ENCODE data around the gene ZNF12. TPM values are rescaled to one million over a fixed set of nuclear protein-coding genes. Genes with fewer than 3 reads are reported as not detected.

Gene ZNF12
- polyA plus RNA-seq, 1 of the 3 experiments (the other 2 are of a cell fraction): 9.5 TPM

DNA sequence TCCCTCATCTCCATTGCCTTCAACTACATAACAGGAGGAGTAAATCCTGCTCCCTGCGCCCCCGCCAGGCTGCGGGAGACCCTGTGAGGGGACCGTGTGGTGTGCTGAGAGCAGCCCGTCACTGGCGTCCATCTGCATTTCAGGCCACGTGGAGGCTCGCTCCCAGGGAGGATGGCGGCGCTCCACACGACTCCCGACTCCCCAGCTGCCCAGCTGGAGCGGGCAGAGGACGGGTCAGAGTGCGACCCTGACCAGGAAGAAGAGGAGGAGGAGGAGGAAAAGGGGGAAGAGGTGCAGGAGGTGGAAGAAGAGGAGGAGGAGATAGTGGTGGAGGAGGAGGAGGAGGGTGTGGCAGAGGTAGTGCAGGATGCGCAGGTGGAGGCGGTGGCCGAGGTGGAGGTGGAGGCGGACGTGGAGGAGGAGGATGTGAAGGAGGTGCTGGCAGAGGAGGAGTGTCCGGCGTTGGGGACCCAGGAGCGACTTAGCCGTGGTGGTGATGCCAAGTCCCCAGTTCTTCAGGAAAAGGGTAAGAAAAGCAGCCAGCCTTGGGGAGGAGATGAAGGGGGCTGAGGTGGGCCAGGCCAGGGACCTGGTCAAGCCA is 64.4 kb downstream of the ZNF12 start (continued):
- TF ChIP-seq RFX5 (IDR thresholded peaks at IDR 0.05; ENCODE audit: low read length): no peak

DNA sequence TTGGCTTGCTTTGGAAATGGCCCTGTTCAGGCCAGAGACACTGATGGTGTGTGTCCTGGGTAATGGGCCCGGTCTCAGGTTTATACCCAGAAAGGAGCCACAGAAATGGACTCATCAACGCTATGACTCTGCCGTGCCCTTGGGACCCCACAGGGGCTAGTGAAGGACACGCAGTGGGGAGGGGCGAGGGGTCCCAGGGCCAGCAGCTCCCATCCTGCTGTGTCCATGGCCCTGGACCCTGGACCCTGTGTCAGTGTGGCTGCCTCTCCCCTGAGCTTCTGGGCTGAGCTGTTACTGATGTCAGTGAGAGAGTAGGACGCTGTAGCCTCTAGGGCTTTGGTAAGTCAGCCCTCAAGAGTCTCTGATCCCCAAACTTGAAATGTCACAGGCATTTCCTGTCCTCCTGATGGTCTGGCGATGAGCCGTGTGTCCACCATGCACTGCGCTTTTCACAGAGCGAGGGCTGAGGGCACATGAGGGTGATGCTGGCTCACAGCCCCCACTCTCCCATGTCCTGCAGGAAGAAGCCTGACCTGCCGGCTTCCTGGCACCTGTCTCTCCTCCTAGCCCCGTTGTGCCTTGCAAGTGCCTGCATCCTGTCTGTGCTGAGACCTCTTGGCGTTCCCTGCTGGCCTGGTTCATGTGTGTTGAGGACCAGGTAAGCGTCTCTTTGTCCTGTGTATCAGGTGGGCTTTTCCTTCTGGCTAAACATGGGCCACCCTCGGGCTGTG is 65.3 kb downstream of the ZNF12 start:
- no peaks in the 10 kb centered on the region for H3K9me2 ChIP-seq
- no peaks in the 10 kb centered on the region for H3K9me3 ChIP-seq
- peaks cover 60% of the 10 kb centered on the region for H3K79me2 ChIP-seq (ENCODE audit: insufficient read depth)
- no peaks in the 10 kb centered on the region for H3K27me3 ChIP-seq (ENCODE audit: insufficient read depth)
- ChIA-PET POLR2A (interaction anchor here (1.8 kb wide), 1 partner anchor 17 kb away, joined by 6 read pairs; no protein-coding TSS in a partner anchor), CTCF (interaction anchor here (0.9 kb wide), 1 partner anchor 16 kb away, joined by 3 read pairs; no protein-coding TSS in a partner anchor)
- no peak overlapping the region for H3K9ac ChIP-seq
- H3K36me3 ChIP-seq (replicated peaks in 1 of 2; ENCODE audit: control insufficient read depth in 1 of 2, insufficient read depth in 2 of 2, low read length in 1 of 2): peaks cover 40 to 67% of the 10 kb centered on the region in 2 experiments
- no peaks in the 10 kb centered on the region for H3F3A ChIP-seq (replicated peaks; ENCODE audit: insufficient read depth)
- H2AFZ ChIP-seq (ENCODE audit: low read depth): no peak overlapping the region
- peaks cover 5 to 13% of the 10 kb centered on the region in 2 experiments; a peak in 2 of 4 replicates for H3K4me1 ChIP-seq (ENCODE audit: control insufficient read depth in 1 of 2, insufficient read depth in 2 of 2, low read depth in 1 of 2, low read length in 1 of 2)
- no peak overlapping the region for H3K27ac ChIP-seq (ENCODE audit: low read depth in 2 of 2, low read length in 1 of 2)
- H4K20me1 ChIP-seq (ENCODE audit: insufficient read depth): peaks cover 16% of the 10 kb centered on the region; the same call in 1 of the 2 replicates
- no peak for TF ChIP-seq FOSL2 (IDR thresholded peaks at IDR 0.05; ENCODE audit: borderline replicate concordance, low read depth)
- no peak for TF ChIP-seq NFIC (IDR thresholded peaks at IDR 0.05; ENCODE audit: borderline replicate concordance)
- TF ChIP-seq EP300 (IDR thresholded peaks at IDR 0.05; ENCODE audit: borderline replicate concordance in 1 of 2, low read depth in 1 of 2, low read length in 1 of 2): no peak
- TF ChIP-seq, protein P1, sequence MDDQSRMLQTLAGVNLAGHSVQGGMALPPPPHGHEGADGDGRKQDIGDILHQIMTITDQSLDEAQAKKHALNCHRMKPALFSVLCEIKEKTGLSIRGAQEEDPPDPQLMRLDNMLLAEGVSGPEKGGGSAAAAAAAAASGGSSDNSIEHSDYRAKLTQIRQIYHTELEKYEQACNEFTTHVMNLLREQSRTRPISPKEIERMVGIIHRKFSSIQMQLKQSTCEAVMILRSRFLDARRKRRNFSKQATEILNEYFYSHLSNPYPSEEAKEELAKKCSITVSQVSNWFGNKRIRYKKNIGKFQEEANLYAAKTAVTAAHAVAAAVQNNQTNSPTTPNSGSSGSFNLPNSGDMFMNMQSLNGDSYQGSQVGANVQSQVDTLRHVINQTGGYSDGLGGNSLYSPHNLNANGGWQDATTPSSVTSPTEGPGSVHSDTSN (IDR thresholded peaks at IDR 0.05): no peak
- TF ChIP-seq JUND (IDR thresholded peaks at IDR 0.05): no peak
- no peak for TF ChIP-seq EZH2phosphoT487 (IDR thresholded peaks at IDR 0.05; ENCODE audit: borderline replicate concordance, low read depth)
- TF ChIP-seq MEF2A (IDR thresholded peaks at IDR 0.05; ENCODE audit: borderline replicate concordance, low read depth): no peak
- no peak for TF ChIP-seq POLR2AphosphoS5 (IDR thresholded peaks at IDR 0.05; ENCODE audit: low read depth, low read length)
- TF ChIP-seq TEAD4 (IDR thresholded peaks at IDR 0.05; ENCODE audit: borderline replicate concordance, insufficient read depth): no peak
- no peak for TF ChIP-seq ELF1 (IDR thresholded peaks at IDR 0.05)
- TF ChIP-seq, protein P2, sequence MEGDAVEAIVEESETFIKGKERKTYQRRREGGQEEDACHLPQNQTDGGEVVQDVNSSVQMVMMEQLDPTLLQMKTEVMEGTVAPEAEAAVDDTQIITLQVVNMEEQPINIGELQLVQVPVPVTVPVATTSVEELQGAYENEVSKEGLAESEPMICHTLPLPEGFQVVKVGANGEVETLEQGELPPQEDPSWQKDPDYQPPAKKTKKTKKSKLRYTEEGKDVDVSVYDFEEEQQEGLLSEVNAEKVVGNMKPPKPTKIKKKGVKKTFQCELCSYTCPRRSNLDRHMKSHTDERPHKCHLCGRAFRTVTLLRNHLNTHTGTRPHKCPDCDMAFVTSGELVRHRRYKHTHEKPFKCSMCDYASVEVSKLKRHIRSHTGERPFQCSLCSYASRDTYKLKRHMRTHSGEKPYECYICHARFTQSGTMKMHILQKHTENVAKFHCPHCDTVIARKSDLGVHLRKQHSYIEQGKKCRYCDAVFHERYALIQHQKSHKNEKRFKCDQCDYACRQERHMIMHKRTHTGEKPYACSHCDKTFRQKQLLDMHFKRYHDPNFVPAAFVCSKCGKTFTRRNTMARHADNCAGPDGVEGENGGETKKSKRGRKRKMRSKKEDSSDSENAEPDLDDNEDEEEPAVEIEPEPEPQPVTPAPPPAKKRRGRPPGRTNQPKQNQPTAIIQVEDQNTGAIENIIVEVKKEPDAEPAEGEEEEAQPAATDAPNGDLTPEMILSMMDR (IDR thresholded peaks at IDR 0.05): no peak
- no peak for TF ChIP-seq GABPA (IDR thresholded peaks at IDR 0.05; ENCODE audit: low read depth)
- TF ChIP-seq, protein P3, sequence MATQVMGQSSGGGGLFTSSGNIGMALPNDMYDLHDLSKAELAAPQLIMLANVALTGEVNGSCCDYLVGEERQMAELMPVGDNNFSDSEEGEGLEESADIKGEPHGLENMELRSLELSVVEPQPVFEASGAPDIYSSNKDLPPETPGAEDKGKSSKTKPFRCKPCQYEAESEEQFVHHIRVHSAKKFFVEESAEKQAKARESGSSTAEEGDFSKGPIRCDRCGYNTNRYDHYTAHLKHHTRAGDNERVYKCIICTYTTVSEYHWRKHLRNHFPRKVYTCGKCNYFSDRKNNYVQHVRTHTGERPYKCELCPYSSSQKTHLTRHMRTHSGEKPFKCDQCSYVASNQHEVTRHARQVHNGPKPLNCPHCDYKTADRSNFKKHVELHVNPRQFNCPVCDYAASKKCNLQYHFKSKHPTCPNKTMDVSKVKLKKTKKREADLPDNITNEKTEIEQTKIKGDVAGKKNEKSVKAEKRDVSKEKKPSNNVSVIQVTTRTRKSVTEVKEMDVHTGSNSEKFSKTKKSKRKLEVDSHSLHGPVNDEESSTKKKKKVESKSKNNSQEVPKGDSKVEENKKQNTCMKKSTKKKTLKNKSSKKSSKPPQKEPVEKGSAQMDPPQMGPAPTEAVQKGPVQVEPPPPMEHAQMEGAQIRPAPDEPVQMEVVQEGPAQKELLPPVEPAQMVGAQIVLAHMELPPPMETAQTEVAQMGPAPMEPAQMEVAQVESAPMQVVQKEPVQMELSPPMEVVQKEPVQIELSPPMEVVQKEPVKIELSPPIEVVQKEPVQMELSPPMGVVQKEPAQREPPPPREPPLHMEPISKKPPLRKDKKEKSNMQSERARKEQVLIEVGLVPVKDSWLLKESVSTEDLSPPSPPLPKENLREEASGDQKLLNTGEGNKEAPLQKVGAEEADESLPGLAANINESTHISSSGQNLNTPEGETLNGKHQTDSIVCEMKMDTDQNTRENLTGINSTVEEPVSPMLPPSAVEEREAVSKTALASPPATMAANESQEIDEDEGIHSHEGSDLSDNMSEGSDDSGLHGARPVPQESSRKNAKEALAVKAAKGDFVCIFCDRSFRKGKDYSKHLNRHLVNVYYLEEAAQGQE (IDR thresholded peaks at IDR 0.05; ENCODE audit: low read depth, low read length): no peak
- no peak for TF ChIP-seq RFX5 (IDR thresholded peaks at IDR 0.05; ENCODE audit: low read length)
- TF ChIP-seq RAD21 (IDR thresholded peaks at IDR 0.05; ENCODE audit: low read length): no peak
- TF ChIP-seq, protein P4, sequence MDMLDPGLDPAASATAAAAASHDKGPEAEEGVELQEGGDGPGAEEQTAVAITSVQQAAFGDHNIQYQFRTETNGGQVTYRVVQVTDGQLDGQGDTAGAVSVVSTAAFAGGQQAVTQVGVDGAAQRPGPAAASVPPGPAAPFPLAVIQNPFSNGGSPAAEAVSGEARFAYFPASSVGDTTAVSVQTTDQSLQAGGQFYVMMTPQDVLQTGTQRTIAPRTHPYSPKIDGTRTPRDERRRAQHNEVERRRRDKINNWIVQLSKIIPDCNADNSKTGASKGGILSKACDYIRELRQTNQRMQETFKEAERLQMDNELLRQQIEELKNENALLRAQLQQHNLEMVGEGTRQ (IDR thresholded peaks at IDR 0.05; ENCODE audit: borderline replicate concordance, low read depth, low read length): no peak
- TF ChIP-seq, protein P5, sequence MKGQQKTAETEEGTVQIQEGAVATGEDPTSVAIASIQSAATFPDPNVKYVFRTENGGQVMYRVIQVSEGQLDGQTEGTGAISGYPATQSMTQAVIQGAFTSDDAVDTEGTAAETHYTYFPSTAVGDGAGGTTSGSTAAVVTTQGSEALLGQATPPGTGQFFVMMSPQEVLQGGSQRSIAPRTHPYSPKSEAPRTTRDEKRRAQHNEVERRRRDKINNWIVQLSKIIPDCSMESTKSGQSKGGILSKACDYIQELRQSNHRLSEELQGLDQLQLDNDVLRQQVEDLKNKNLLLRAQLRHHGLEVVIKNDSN (IDR thresholded peaks at IDR 0.05; ENCODE audit: borderline replicate concordance, low read depth): no peak
- TF ChIP-seq RCOR1 (IDR thresholded peaks at IDR 0.05; ENCODE audit: low read length): no peak
- no peak overlapping the region for H3K4me3 ChIP-seq (ENCODE audit: low read depth in 2 of 2, low read length in 1 of 2)
- WGBS (ENCODE audit: low lambda C conversion rate): 93% methylated on average over 14 of the region's 15 CpGs
- no peak overlapping the region for H3K4me2 ChIP-seq
- DNase-seq: no peak
